H1 (cell line): ENCODE results near the gene CDC42BPB. TPM values are rescaled to one million over a fixed set of nuclear protein-coding genes. Genes with fewer than 3 reads are reported as not detected.

ENCODE experiments used
- CTCF ChIA-PET: fragments of 300-600 bp; sonication (Branson Sonifier 250); formaldehyde crosslinking; loops from one replicate; lab custom pipeline; 2021; ENCODE audit not compliant: partially characterized antibody; lab: Charles Lee
- POLR2A ChIA-PET: fragments of 300-600 bp; sonication (Branson Sonifier 250); formaldehyde crosslinking; loops from one replicate; lab custom pipeline; 2021; ENCODE audit warnings: inconsistent platforms; ENCODE audit not compliant: partially characterized antibody; lab: Charles Lee
- DNase-seq, 2 experiments: peaks; one replicate each; pipeline versions ENCODE4 v3.0.0 to v3.0.0-alpha.2; 2010 to 2022; ENCODE audit warnings: low spot score in 2 of 2, low read depth in 1 of 2, mixed read lengths in 1 of 2
- FAIRE-seq: peaks from 2 replicates; lab custom pipeline; 2011; peaks lifted over from hg19 to GRCh38; lab: Jason Lieb, UNC
- H2AFZ ChIP-seq: 2 replicates; pipeline ENCODE4 v1.8.1; 2012; ENCODE audit warnings: low read length, inconsistent platforms
- H2AK5ac ChIP-seq: 2 replicates; pipeline ENCODE4 v1.6.1; 2013; ENCODE audit warnings: low read depth, low read length
- H2BK120ac ChIP-seq: replicated peaks from 2 replicates; pipeline ENCODE3; 2013; ENCODE audit warnings: low read depth, low read length, inconsistent platforms
- H2BK12ac ChIP-seq: 2 replicates; pipeline ENCODE4 v1.6.1; 2013; ENCODE audit warnings: low read depth, low read length
- H2BK15ac ChIP-seq: 2 replicates; pipeline ENCODE4 v1.6.1; 2013; ENCODE audit warnings: low read length
- H2BK20ac ChIP-seq: 2 replicates; pipeline ENCODE4 v1.6.1; 2013; ENCODE audit warnings: low read length
- H2BK5ac ChIP-seq: 2 replicates; pipeline ENCODE4 v1.6.1; 2013; ENCODE audit warnings: low read depth, low read length
- H3K14ac ChIP-seq: 2 replicates; pipeline ENCODE4 v1.6.1; 2013; ENCODE audit warnings: inconsistent platforms; ENCODE audit not compliant: insufficient read length
- H3K18ac ChIP-seq: 2 replicates; pipeline ENCODE4 v1.6.1; 2013; ENCODE audit warnings: low read length; ENCODE audit errors: extremely low read depth
- H3K23ac ChIP-seq: 2 replicates; pipeline ENCODE4 v1.6.1; 2013; ENCODE audit warnings: inconsistent platforms; ENCODE audit not compliant: insufficient read length
- H3K23me2 ChIP-seq: 2 replicates; pipeline ENCODE4 v1.6.1; 2013; ENCODE audit warnings: low read depth, low read length
- H3K27ac ChIP-seq: 2 replicates; pipeline ENCODE4 v1.6.1; 2011; ENCODE audit warnings: low read depth, low read length, inconsistent platforms
- H3K27me3 ChIP-seq, 4 experiments: replicated peaks in 1 of 4; 1 replicate in 1 of 4; 2 replicates in 3 of 4; pipeline versions ENCODE4 v1.6.1 to v1.8.1; 2011 to 2013; ENCODE audit warnings: low read length in 3 of 4, mild to moderate bottlenecking in 3 of 4, inconsistent platforms in 2 of 4, mixed read lengths in 2 of 4, moderate library complexity in 1 of 4; ENCODE audit not compliant: control insufficient read depth in 3 of 4, insufficient read depth in 3 of 4; ENCODE audit errors: extremely low read depth in 1 of 4
- H3K36me3 ChIP-seq, 4 experiments: 2 replicates each; pipeline versions ENCODE4 v1.6.1 to v1.8.1; 2011 to 2013; ENCODE audit warnings: mild to moderate bottlenecking in 4 of 4, low read length in 3 of 4, moderate library complexity in 2 of 4, control low read depth in 1 of 4, inconsistent platforms in 1 of 4; ENCODE audit not compliant: insufficient read depth in 4 of 4, control insufficient read depth in 2 of 4
- H3K4ac ChIP-seq: replicated peaks from 2 replicates; pipeline ENCODE3; 2013; ENCODE audit warnings: low read length, low read depth, mixed read lengths, inconsistent platforms; ENCODE audit not compliant: insufficient read length
- H3K4me1 ChIP-seq, 4 experiments: replicated peaks in 1 of 4; 1 replicate in 1 of 4; 2 replicates in 3 of 4; pipeline versions ENCODE4 v1.6.1 to v1.8.1; 2011 to 2013; ENCODE audit warnings: low read length in 3 of 4, inconsistent platforms in 2 of 4, mixed read lengths in 1 of 4; ENCODE audit not compliant: insufficient read depth in 4 of 4, control insufficient read depth in 3 of 4
- H3K4me2 ChIP-seq, 2 experiments: 2 replicates each; pipeline versions ENCODE4 v1.6.1 to v1.8.1; 2011 to 2013; ENCODE audit warnings: low read depth in 2 of 2, low read length in 2 of 2, control low read depth in 1 of 2, inconsistent platforms in 1 of 2, mild to moderate bottlenecking in 1 of 2; ENCODE audit not compliant: insufficient read depth in 1 of 2
- H3K4me3 ChIP-seq, 4 experiments: fragments of 200-600, 300-600 bp in 1 of 4; sonication (generic), shearing (Covaris generic), sonication (Bioruptor Twin) in 1 of 4; 2 replicates each; pipeline versions ENCODE4 v1.5.1 to v1.8.1; 2011 to 2016; ENCODE audit warnings: low read length in 4 of 4, low read depth in 3 of 4, control low read depth in 2 of 4, inconsistent platforms in 2 of 4, mild to moderate bottlenecking in 2 of 4, mixed read lengths in 1 of 4, moderate library complexity in 1 of 4; ENCODE audit not compliant: insufficient read depth in 2 of 4; ENCODE audit errors: extremely low read depth in 1 of 4
- H3K56ac ChIP-seq: replicated peaks from 2 replicates; pipeline ENCODE3; 2013; ENCODE audit warnings: low read depth, mild to moderate bottlenecking, mixed read lengths, low read length, inconsistent platforms; ENCODE audit not compliant: insufficient read length
- H3K79me1 ChIP-seq: 2 replicates; pipeline ENCODE4 v1.6.1; 2013; ENCODE audit warnings: low read depth, low read length, control low read depth
- H3K79me2 ChIP-seq, 2 experiments: 2 replicates each; pipeline versions ENCODE4 v1.6.1 to v1.8.1; 2012 to 2013; ENCODE audit warnings: low read length in 2 of 2, mild to moderate bottlenecking in 2 of 2, inconsistent platforms in 1 of 2; ENCODE audit not compliant: insufficient read depth in 2 of 2, control insufficient read depth in 1 of 2
- H3K9ac ChIP-seq, 4 experiments: replicated peaks in 1 of 4; 1 replicate in 1 of 4; 2 replicates in 3 of 4; pipeline versions ENCODE4 v1.6.1 to v1.8.1; 2011 to 2013; ENCODE audit warnings: low read depth in 3 of 4, low read length in 3 of 4, control low read depth in 2 of 4, mild to moderate bottlenecking in 2 of 4, moderate library complexity in 2 of 4, inconsistent platforms in 1 of 4; ENCODE audit errors: extremely low read depth in 1 of 4
- H3K9me3 ChIP-seq, 2 experiments: 2 replicates each; pipeline versions ENCODE4 v1.6.1 to v1.8.1; 2012 to 2013; ENCODE audit warnings: mild to moderate bottlenecking in 2 of 2, moderate library complexity in 2 of 2, control low read depth in 1 of 2, inconsistent platforms in 1 of 2, low read depth in 1 of 2, low read length in 1 of 2, mixed read lengths in 1 of 2; ENCODE audit not compliant: insufficient read depth in 2 of 2
- H4K20me1 ChIP-seq, 2 experiments: replicated peaks in 1 of 2; 2 replicates each; pipeline versions ENCODE3 to v1.8.1; 2011 to 2013; ENCODE audit warnings: inconsistent platforms in 2 of 2, low read length in 2 of 2, mild to moderate bottlenecking in 1 of 2; ENCODE audit not compliant: insufficient read depth in 2 of 2, control insufficient read depth in 1 of 2
- H4K5ac ChIP-seq: 2 replicates; pipeline ENCODE4 v1.6.1; 2013; ENCODE audit warnings: low read length, low read depth, mixed read lengths, inconsistent platforms; ENCODE audit not compliant: insufficient read length
- H4K8ac ChIP-seq: 2 replicates; pipeline ENCODE4 v1.8.0; 2013; ENCODE audit warnings: mild to moderate bottlenecking, moderate library complexity, low read length, inconsistent platforms; ENCODE audit not compliant: insufficient read depth; ENCODE audit errors: extremely low read depth
- H4K91ac ChIP-seq: replicated peaks from 2 replicates; pipeline ENCODE3; 2013; ENCODE audit warnings: low read length, mixed read lengths, inconsistent platforms; ENCODE audit not compliant: insufficient read length
- ASH2L ChIP-seq: fragments of 200-600, 300-600 bp; sonication (generic); IDR thresholded peaks from one replicate; pipeline ENCODE4 v1.7.1; 2017; ENCODE audit warnings: low read length
- BRCA1 ChIP-seq: IDR thresholded peaks from 2 replicates; pipeline ENCODE4 v1.6.1; 2012; ENCODE audit warnings: low read depth, low read length, improper control_type of control experiment
- CEBPB ChIP-seq: IDR thresholded peaks from 2 replicates; pipeline ENCODE4 v1.6.1; 2012; ENCODE audit warnings: low read depth, low read length
- EZH2 ChIP-seq: fragments of 200-600 bp; sonication (generic); IDR thresholded peaks from 2 replicates; pipeline ENCODE4 v1.7.1; 2012; ENCODE audit warnings: low read depth, mild to moderate bottlenecking, moderate library complexity, low read length, inconsistent platforms; ENCODE audit not compliant: severe bottlenecking
- HDAC2 ChIP-seq, 2 experiments: fragments of 300-600 bp in 1 of 2; sonication (generic) in 1 of 2; IDR thresholded peaks; 2 replicates each; pipeline ENCODE4 v1.6.1; 2011 to 2012; ENCODE audit warnings: low read depth in 2 of 2, low read length in 2 of 2, mild to moderate bottlenecking in 2 of 2, moderate library complexity in 2 of 2, borderline replicate concordance in 1 of 2, inconsistent platforms in 1 of 2
- POLR2A ChIP-seq, 2 experiments: IDR thresholded peaks; 1 replicate in 1 of 2; 2 replicates in 1 of 2; pipeline ENCODE4 v1.6.1; 2011; ENCODE audit warnings: low read depth in 2 of 2, low read length in 2 of 2, mild to moderate bottlenecking in 2 of 2; ENCODE audit errors: control extremely low read depth in 1 of 2
- RAD21 ChIP-seq, 2 experiments: IDR thresholded peaks in 1 of 2; conservative IDR thresholded peaks in 1 of 2; 2 replicates each; pipeline ENCODE4 v1.6.1; 2011; ENCODE audit warnings: low read depth in 2 of 2, low read length in 2 of 2, improper control_type of control experiment in 1 of 2, inconsistent platforms in 1 of 2, mild to moderate bottlenecking in 1 of 2, moderate library complexity in 1 of 2
- SIX5 ChIP-seq: IDR thresholded peaks from 2 replicates; pipeline ENCODE4 v1.6.1; 2011; ENCODE audit warnings: mild to moderate bottlenecking, low read depth, low read length
- TAF1 ChIP-seq: IDR thresholded peaks from 2 replicates; pipeline ENCODE4 v1.6.1; 2011; ENCODE audit warnings: mild to moderate bottlenecking, low read depth, low read length
- TAF7 ChIP-seq: optimal IDR thresholded peaks from 2 replicates; pipeline ENCODE3; 2011; ENCODE audit warnings: low read depth, mild to moderate bottlenecking, inconsistent platforms, low read length, moderate library complexity, borderline replicate concordance
- WGBS, 2 experiments: shearing (Covaris generic) in 1 of 2; methylation state at CpG; one replicate each; pipeline versions ENCODE4 v1.1.6 to v1.1.7; 2013 to 2015; ENCODE audit warnings: low lambda C conversion rate in 2 of 2, mixed read lengths in 2 of 2, inconsistent platforms in 1 of 2, low coverage in 1 of 2, missing lambda C conversion rate in 1 of 2; ENCODE audit not compliant: insufficient replicate concordance in 2 of 2, insufficient coverage in 1 of 2, insufficient read length in 1 of 2; ENCODE audit errors: extremely low coverage in 1 of 2, missing lambda C conversion rate in 1 of 2; 5-methylcytosine and 5-hydroxymethylcytosine counted together
- polyA plus RNA-seq, 7 experiments: library from polyadenylated mRNA; depleted of rRNA in 3 of 7; stranded (reverse) in 5 of 7; unstranded in 2 of 7; fragments of >200 nt in 5 of 7; fragments of 200-250 nt in 2 of 7; gene quantifications; 1 replicate in 5 of 7; 2 replicates in 1 of 7; 4 replicates in 1 of 7; pipeline versions ENCODE4 v1.2.1 to v1.2.3, GENCODE V29; 2011 to 2013; ENCODE audit warnings: missing spikeins in 2 of 7, mixed read lengths in 2 of 7
- total RNA-seq: library from RNA; stranded (reverse); fragmentation: NEBNext Ultra II Directional; extraction: Animal tissue kit (Norgen Biotek cat#: 25700); gene quantifications from 2 replicates; pipeline ENCODE4 v1.2.1, GENCODE V29; 2021

The CDC42BPB gene
- total and polyA plus RNA-seq, 2 of the 8 experiments (the other 6 are each of a cell fraction or from before 2014, with no cell fraction given) = 51.2 to 88.2 TPM

DNA sequence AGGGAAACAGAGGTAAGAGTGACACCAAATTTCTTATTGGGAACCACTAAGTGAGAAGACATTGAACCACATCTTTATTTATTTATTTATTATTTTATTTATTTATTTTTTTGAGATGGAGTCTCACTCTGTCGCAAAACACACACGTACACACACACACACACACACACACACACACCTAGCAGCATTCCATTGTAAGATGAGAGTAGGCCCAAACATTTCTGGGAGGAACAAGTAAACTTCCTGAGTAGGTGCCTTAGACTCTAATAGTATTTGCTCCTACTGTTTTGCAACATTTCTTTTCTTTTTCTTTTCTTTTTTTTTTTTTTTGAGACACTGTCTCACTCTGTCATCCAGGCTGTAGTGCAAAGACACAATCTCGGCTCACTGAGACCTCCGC is 7.1 kb upstream of the CDC42BPB start:
- Histone ChIP-seq H3K36me3 (no peaks in the 10 kb centered on the region), H3K27ac (no peak overlapping the region), H2BK5ac (no peak overlapping the region), H3K18ac (no peak overlapping the region), H4K5ac (no peak overlapping the region), H3K79me2 (no peaks in the 10 kb centered on the region), H3K23ac (no peak overlapping the region), H2BK20ac (no peak overlapping the region), H3K27me3 (no peaks in the 10 kb centered on the region), H3K4me3 (no peak overlapping the region), H3K14ac (no peak overlapping the region), H3K4ac (no peak overlapping the region), H2BK12ac (no peak overlapping the region), H3K23me2 (no peaks in the 10 kb centered on the region; the same call in 1 of the 2 replicates), H2BK120ac (no peak overlapping the region), H4K91ac (no peak overlapping the region), H4K20me1 (no peaks in the 10 kb centered on the region), H3K56ac (no peak overlapping the region), H3K4me2 (no peak overlapping the region), H3K4me1 (peaks cover 0 to 4% (median 0%) of the 10 kb centered on the region in 4 experiments; a peak in 1 of 7 replicates), H4K8ac (no peak overlapping the region), H3K9me3 (no peaks in the 10 kb centered on the region), H3K79me1 (no peaks in the 10 kb centered on the region; the same call in 1 of the 2 replicates), H2AK5ac (no peak overlapping the region), H2BK15ac (no peak overlapping the region), H2AFZ (no peak overlapping the region), H3K9ac (no peak overlapping the region)
- ChIA-PET POLR2A (no interaction called here), CTCF (interaction anchor here (1.6 kb wide), 1 partner anchor 11 kb away, joined by 4 read pairs; no protein-coding TSS in a partner anchor)
- FAIRE-seq (no peak), DNase-seq (no peak)
- 89% methylated on average over 4 of the region's 4 CpGs; no CpG with 5 or more reads in 1 of the 2 experiments for WGBS, 2 experiments
- TF ChIP-seq POLR2A (IDR thresholded peaks at IDR 0.05; ENCODE audit: control extremely low read depth in 1 of 2, low read depth in 2 of 2, low read length in 2 of 2) (no peak), SIX5 (no peak), RAD21 (IDR thresholded peaks at IDR 0.05 in 1 of 2, conservative IDR thresholded peaks at IDR 0.05 in 1 of 2; ENCODE audit: low read depth in 2 of 2, low read length in 2 of 2) (no peak), HDAC2 (IDR thresholded peaks at IDR 0.05; ENCODE audit: borderline replicate concordance in 1 of 2, low read depth in 2 of 2, low read length in 2 of 2) (no peak), BRCA1 (no peak), TAF7 (no peak), CEBPB (no peak), EZH2 (no peak), TAF1 (no peak), ASH2L (no peak)
